K562 (cell line): ENCODE data around the gene FAIM. TPM values are rescaled to one million over a fixed set of nuclear protein-coding genes. Genes with fewer than 3 reads are reported as not detected.

ENCODE experiments used
- ATF4 ChIP-seq: fragments of 450-650 bp; formaldehyde crosslinking; IDR thresholded peaks from 2 replicates; pipeline ENCODE4 v1.4.0; 2022; ENCODE audit warnings: mild to moderate bottlenecking, moderate library complexity
- CREB5 ChIP-seq: fragments of 250-450 bp; sonication (Bioruptor Pico); IDR thresholded peaks from 2 replicates; pipeline ENCODE4 v1.5.0; 2020; ENCODE audit warnings: mild to moderate bottlenecking
- E2F6 ChIP-seq, 2 experiments: IDR thresholded peaks; 2 replicates each; pipeline ENCODE4 v1.6.1; 2011; ENCODE audit warnings: borderline replicate concordance in 1 of 2, control low read depth in 1 of 2, low read depth in 1 of 2, low read length in 1 of 2, mild to moderate bottlenecking in 1 of 2, mixed read lengths in 1 of 2, moderate library complexity in 1 of 2; ENCODE audit not compliant: insufficient read depth in 1 of 2, insufficient read length in 1 of 2, poor library complexity in 1 of 2, severe bottlenecking in 1 of 2; ENCODE audit errors: extremely low read depth in 1 of 2
- FOXA1 ChIP-seq: fragments of 450-650 bp; IDR thresholded peaks from 2 replicates; pipeline ENCODE4 v1.6.1; 2016; ENCODE audit warnings: mild to moderate bottlenecking, borderline replicate concordance
- LARP7 ChIP-seq: fragments of 450-650 bp; IDR thresholded peaks from 2 replicates; pipeline ENCODE4 v1.6.1; 2016
- NFE2 ChIP-seq: IDR thresholded peaks from 2 replicates; pipeline ENCODE4 v1.6.1; 2014; ENCODE audit warnings: antibody characterized with exemption, low read depth
- RBFOX2 ChIP-seq: fragments of 200-400 bp; formaldehyde crosslinking; IDR thresholded peaks from 2 replicates; pipeline ENCODE4 v1.6.1; 2017; ENCODE audit warnings: low read depth, mild to moderate bottlenecking, low read length, moderate library complexity
- SFPQ ChIP-seq: fragments of 200-400 bp; formaldehyde crosslinking; IDR thresholded peaks from 2 replicates; pipeline ENCODE4 v1.6.1; 2017; ENCODE audit warnings: mild to moderate bottlenecking, low read depth, low read length, moderate library complexity
- SIX5 ChIP-seq, 2 experiments: IDR thresholded peaks; 2 replicates each; pipeline ENCODE4 v1.6.1; 2011; ENCODE audit warnings: low read length in 2 of 2, borderline replicate concordance in 1 of 2, low read depth in 1 of 2, mild to moderate bottlenecking in 1 of 2, moderate library complexity in 1 of 2; ENCODE audit not compliant: insufficient read depth in 1 of 2
- ZBTB33 ChIP-seq: sonication (generic); formaldehyde crosslinking; IDR thresholded peaks from 2 replicates; pipeline ENCODE4 v1.8.1; 2023; ENCODE audit warnings: mild to moderate bottlenecking, missing genetic modification reagents
- ZNF609 ChIP-seq: sonication (generic); formaldehyde crosslinking; IDR thresholded peaks from 2 replicates; pipeline ENCODE4 v1.8.1; 2023; ENCODE audit warnings: missing genetic modification reagents, mild to moderate bottlenecking, borderline replicate concordance
- ZNF764 ChIP-seq: fragments of 250-450 bp; sonication (Bioruptor Pico); IDR thresholded peaks from 2 replicates; pipeline ENCODE4 v1.4.0; 2020; ENCODE audit warnings: low read depth, mild to moderate bottlenecking, moderate library complexity
- ZSCAN29 ChIP-seq: fragments of 450-650 bp; IDR thresholded peaks from 2 replicates; pipeline ENCODE4 v1.6.1; 2017
- polyA plus RNA-seq, 8 experiments: library from polyadenylated mRNA; depleted of rRNA in 4 of 8; stranded (reverse) in 5 of 8; unstranded in 3 of 8; fragments of >200 nt; fragmentation: Nextera tagmentation in 2 of 8; fragmentation: Illumina TruSeq in 1 of 8; extraction: Ambion mirVana in 2 of 8; extraction: Trizol in 1 of 8; gene quantifications; 2 replicates each; pipeline versions ENCODE4 v1.2.1 to v1.2.3, GENCODE V29; 2011 to 2014; ENCODE audit warnings: inconsistent platforms in 1 of 8, missing spikeins in 1 of 8
- total RNA-seq, 7 experiments: library from RNA; depleted of rRNA in 6 of 7; stranded (reverse); fragments of >200 nt in 6 of 7; fragmentation: Illumina TruSeq in 2 of 7; extraction: Trizol in 2 of 7; gene quantifications; 2 replicates each; pipeline versions ENCODE4 v1.2.1 to v1.2.3, GENCODE V29; 2011 to 2021; ENCODE audit warnings: low replicate concordance in 1 of 7

Gene FAIM
- total and polyA plus RNA-seq, 9 of the 15 experiments (the other 6 are each of a cell fraction or from before 2014, with no cell fraction given) = 2.5 to 7.9 (median 6.6) TPM

- no peak for TF ChIP-seq ZNF609 (CRISPR knock-in tag)
- TF ChIP-seq ATF4 (CRISPR knock-in tag) = no peak
- TF ChIP-seq FOXA1 = no peak
- peak; percentile 49; the same call in 1 of the 2 replicates for TF ChIP-seq ZSCAN29
- no peak for TF ChIP-seq NFE2
- no peak for TF ChIP-seq CREB5 (CRISPR knock-in tag)
- TF ChIP-seq LARP7 = no peak
- TF ChIP-seq ZNF764 (CRISPR knock-in tag) = no peak
- peak; percentile 45; the same call in 1 of the 2 replicates for TF ChIP-seq ZBTB33
- peak; percentile 72 for TF ChIP-seq RBFOX2
- peak; percentile 29 to 71 for TF ChIP-seq E2F6 (IDR thresholded peaks at IDR 0.05; ENCODE audit: borderline replicate concordance in 1 of 2, extremely low read depth in 1 of 2, insufficient read depth in 1 of 2, insufficient read length in 1 of 2, low read depth in 1 of 2, low read length in 1 of 2, poor library complexity in 1 of 2, severe bottlenecking in 1 of 2)
- TF ChIP-seq SFPQ = no peak
- TF ChIP-seq SIX5 (IDR thresholded peaks at IDR 0.05; ENCODE audit: borderline replicate concordance in 1 of 2, insufficient read depth in 1 of 2, low read depth in 1 of 2, low read length in 2 of 2) = no peak
Observed at GRCh38 chr3:138608322-138609135, at the start of gene FAIM (continued).
